Measurements from ENCODE around the gene PTPRJ. TPM values are rescaled to one million over a fixed set of nuclear protein-coding genes. Genes with fewer than 3 reads are reported as not detected.
A peak's percentile ranks its signal among the peaks of the same experiment; 100 is the strongest.

The PTPRJ gene
- polyA plus RNA-seq, 3 donors: 10.0 to 36.4 (median 14.6) TPM

DNA sequence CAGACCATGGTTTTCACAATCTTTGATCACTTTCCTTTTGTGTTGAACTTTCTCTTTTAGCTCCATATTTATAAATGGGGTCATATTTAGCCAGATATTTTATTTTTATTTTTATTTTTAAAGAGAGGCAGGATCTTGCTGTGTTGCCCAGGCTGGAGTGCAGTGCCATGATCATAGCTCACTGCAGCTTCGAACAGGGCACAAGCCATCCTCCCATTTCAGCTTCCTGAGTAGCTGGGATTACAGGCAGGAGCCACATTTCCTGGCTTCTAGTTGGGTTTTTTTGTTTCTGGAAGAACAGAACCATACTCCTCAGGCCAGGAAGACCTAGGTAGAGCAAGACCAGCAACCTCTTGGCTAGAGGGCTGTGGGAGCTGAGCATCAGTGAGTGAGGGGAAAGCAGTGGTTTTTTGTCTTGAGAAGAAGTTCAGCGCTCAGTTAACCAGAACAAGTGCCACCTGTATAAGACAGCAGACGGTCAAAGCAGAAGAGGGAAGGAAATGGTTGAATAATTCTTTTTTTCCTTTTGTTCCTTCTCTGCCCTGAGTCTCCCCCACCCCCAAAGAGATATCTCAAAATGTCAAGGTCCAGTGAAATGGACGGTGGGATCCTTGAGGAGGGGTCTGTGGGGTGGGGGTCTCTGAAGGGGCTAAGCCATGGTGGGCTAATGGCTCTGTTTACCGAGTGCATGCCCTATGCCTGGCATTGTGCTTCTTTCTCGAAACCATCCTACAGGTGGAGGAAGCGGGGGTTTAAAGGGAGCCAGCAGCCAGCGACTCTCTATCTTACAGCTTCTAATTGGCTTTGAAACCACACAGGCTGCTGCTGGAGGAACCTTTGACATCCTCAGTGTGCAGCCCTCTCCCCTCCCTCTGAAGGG is 63.0 kb downstream of the PTPRJ start:
- peaks cover 98% of the 10 kb centered on the region for H4K20me1 ChIP-seq (ENCODE audit: insufficient read depth, low read length)
- intact Hi-C loops (cut with micrococcal nuclease): loop anchor here in 1 of 2 donors (5.0 kb wide), 1 partner anchor 39 kb away; no protein-coding TSS in a partner anchor
- no peak overlapping the region for H3K9ac ChIP-seq (ENCODE audit: insufficient read depth, low read length, poor library complexity, severe bottlenecking)
- no peaks in the 10 kb centered on the region for H3K9me3 ChIP-seq (replicated peaks in 1 of 2; ENCODE audit: control insufficient read depth in 1 of 2, insufficient read depth in 1 of 2, low read length in 2 of 2)
- no peak for DNase-seq
- peak overlapping the region; percentile 57 for H3K4me2 ChIP-seq (replicated peaks; ENCODE audit: extremely low read depth, low read length, poor library complexity, severe bottlenecking)
- peaks cover 46 to 63% of the 10 kb centered on the region in 2 donors for H3K4me1 ChIP-seq (ENCODE audit: control insufficient read depth in 1 of 2, insufficient read depth in 2 of 2, low read length in 2 of 2)
- no peak overlapping the region for H2AFZ ChIP-seq (ENCODE audit: insufficient read depth, low read depth, low read length, poor library complexity, severe bottlenecking)
- H3K9me3 Mint-ChIP-seq: no peaks in the 10 kb centered on the region
- H3K27ac Mint-ChIP-seq: peak overlapping the region; percentile 15 to 86 (median 73)
- H3K4me3 ChIP-seq (replicated peaks in 1 of 3; ENCODE audit: low read depth in 2 of 3, low read length in 3 of 3): peak overlapping the region in 1 of 3 experiments; percentile 31
- H3K36me3 Mint-ChIP-seq: peaks cover 18 to 49% of the 10 kb centered on the region in 2 donors
- H3K27me3 Mint-ChIP-seq (ENCODE audit: low read depth in 3 of 3): no peaks in the 10 kb centered on the region
- peak overlapping the region; percentile 11 to 55 for H3K27ac ChIP-seq (ENCODE audit: low read depth in 1 of 2, low read length in 2 of 2)
- H3K27me3 ChIP-seq (ENCODE audit: control insufficient read depth in 2 of 2, insufficient read depth in 2 of 2, low read length in 2 of 2): no peaks in the 10 kb centered on the region
- peaks cover 0 to 12% of the 10 kb centered on the region in 2 donors for H3K36me3 ChIP-seq (replicated peaks in 1 of 2; ENCODE audit: control insufficient read depth in 1 of 2, insufficient read depth in 2 of 2, low read length in 2 of 2)
- TF ChIP-seq, protein P1, sequence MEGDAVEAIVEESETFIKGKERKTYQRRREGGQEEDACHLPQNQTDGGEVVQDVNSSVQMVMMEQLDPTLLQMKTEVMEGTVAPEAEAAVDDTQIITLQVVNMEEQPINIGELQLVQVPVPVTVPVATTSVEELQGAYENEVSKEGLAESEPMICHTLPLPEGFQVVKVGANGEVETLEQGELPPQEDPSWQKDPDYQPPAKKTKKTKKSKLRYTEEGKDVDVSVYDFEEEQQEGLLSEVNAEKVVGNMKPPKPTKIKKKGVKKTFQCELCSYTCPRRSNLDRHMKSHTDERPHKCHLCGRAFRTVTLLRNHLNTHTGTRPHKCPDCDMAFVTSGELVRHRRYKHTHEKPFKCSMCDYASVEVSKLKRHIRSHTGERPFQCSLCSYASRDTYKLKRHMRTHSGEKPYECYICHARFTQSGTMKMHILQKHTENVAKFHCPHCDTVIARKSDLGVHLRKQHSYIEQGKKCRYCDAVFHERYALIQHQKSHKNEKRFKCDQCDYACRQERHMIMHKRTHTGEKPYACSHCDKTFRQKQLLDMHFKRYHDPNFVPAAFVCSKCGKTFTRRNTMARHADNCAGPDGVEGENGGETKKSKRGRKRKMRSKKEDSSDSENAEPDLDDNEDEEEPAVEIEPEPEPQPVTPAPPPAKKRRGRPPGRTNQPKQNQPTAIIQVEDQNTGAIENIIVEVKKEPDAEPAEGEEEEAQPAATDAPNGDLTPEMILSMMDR (IDR thresholded peaks at IDR 0.05): no peak
- peaks cover 71% of the 10 kb centered on the region for H3K4me1 Mint-ChIP-seq
- 0% methylated on average over 2 of the region's 8 CpGs for WGBS (ENCODE audit: insufficient coverage)
- H3K4me3 Mint-ChIP-seq: peak overlapping the region in 1 of 2 donors; percentile 63
- H3K79me2 ChIP-seq (ENCODE audit: insufficient read depth, low read length): peaks cover 99% of the 10 kb centered on the region

GRCh38 chr11:48043991-48044512 is 63.7 kb downstream of the PTPRJ start:
- Histone ChIP-seq H3K9ac (ENCODE audit: insufficient read depth, low read length, poor library complexity, severe bottlenecking) (no peak overlapping the region), H3K4me2 (replicated peaks; ENCODE audit: extremely low read depth, low read length, poor library complexity, severe bottlenecking) (peak overlapping the region; percentile 57), H3K79me2 (ENCODE audit: insufficient read depth, low read length) (peaks cover 99% of the 10 kb centered on the region), H2AFZ (ENCODE audit: insufficient read depth, low read depth, low read length, poor library complexity, severe bottlenecking) (no peak overlapping the region), H3K9me3 (replicated peaks in 1 of 2; ENCODE audit: control insufficient read depth in 1 of 2, insufficient read depth in 1 of 2, low read length in 2 of 2) (no peaks in the 10 kb centered on the region), H3K4me3 (replicated peaks in 1 of 3; ENCODE audit: low read depth in 2 of 3, low read length in 3 of 3) (peak overlapping the region in 1 of 3 experiments; percentile 31), H3K36me3 (replicated peaks in 1 of 2; ENCODE audit: control insufficient read depth in 1 of 2, insufficient read depth in 2 of 2, low read length in 2 of 2) (peaks cover 2 to 18% of the 10 kb centered on the region in 2 donors), H3K4me1 (ENCODE audit: control insufficient read depth in 1 of 2, insufficient read depth in 2 of 2, low read length in 2 of 2) (peaks cover 47 to 67% of the 10 kb centered on the region in 2 donors), H3K27ac (ENCODE audit: low read depth in 1 of 2, low read length in 2 of 2) (peak overlapping the region; percentile 11 to 55), H4K20me1 (ENCODE audit: insufficient read depth, low read length) (peaks cover 98% of the 10 kb centered on the region), H3K27me3 (ENCODE audit: control insufficient read depth in 2 of 2, insufficient read depth in 2 of 2, low read length in 2 of 2) (no peaks in the 10 kb centered on the region)
- intact Hi-C loops (cut with micrococcal nuclease): loop anchor here in 1 of 2 donors (5.0 kb wide), 1 partner anchor 38 kb away; no protein-coding TSS in a partner anchor
- Mint-ChIP-seq H3K27me3 (ENCODE audit: low read depth in 3 of 3) (no peaks in the 10 kb centered on the region), H3K4me3 (peak overlapping the region; percentile 35 to 79), H3K36me3 (peaks cover 23 to 56% of the 10 kb centered on the region in 2 donors), H3K27ac (peak overlapping the region; percentile 62 to 88 (median 80)), H3K9me3 (no peaks in the 10 kb centered on the region), H3K4me1 (peaks cover 74% of the 10 kb centered on the region)
- WGBS (ENCODE audit: insufficient coverage): 89% methylated on average over 7 of the region's 9 CpGs
- DNase-seq: no peak
- TF ChIP-seq, protein P1 (IDR thresholded peaks at IDR 0.05): no peak
